C4-2B (cell line): ENCODE measurements around the gene RGS17.
"Not testable (repeated sequence)": the region's sequence is repeated elsewhere in the genome, so short reads cannot be mapped to it uniquely, and the experiment has no call there.

Experiments
- CTCF ChIP-seq: fragments of 450-650 bp; conservative IDR thresholded peaks from 2 replicates; pipeline ENCODE4 v1.5.1; 2017; ENCODE audit warnings: mild to moderate bottlenecking
- ZFX ChIP-seq: fragments of 450-650 bp; IDR thresholded peaks from 2 replicates; pipeline ENCODE4 v1.6.1; 2017

- not testable (repeated sequence) for TF ChIP-seq CTCF, ZFX
Observed at GRCh38 chr6:152985300-152985699, 145.8 kb downstream of the RGS17 start.
